K562 (cell line): ENCODE data around the gene CCDC88A. TPM values are rescaled to one million over a fixed set of nuclear protein-coding genes. Genes with fewer than 3 reads are reported as not detected.
A peak's percentile ranks its signal among the peaks of the same experiment; 100 is the strongest.

Experiments
- ARHGAP35 ChIP-seq: fragments of 450-650 bp; IDR thresholded peaks from 2 replicates; pipeline ENCODE4 v1.6.1; 2018; ENCODE audit not compliant: partially characterized antibody
- ATF4 ChIP-seq: fragments of 450-650 bp; formaldehyde crosslinking; IDR thresholded peaks from 2 replicates; pipeline ENCODE4 v1.4.0; 2022; ENCODE audit warnings: mild to moderate bottlenecking, moderate library complexity
- BACH1 ChIP-seq: fragments of 200-800 bp; sonication (Bioruptor generic); IDR thresholded peaks from 2 replicates; pipeline ENCODE4 v1.6.1; 2016; ENCODE audit warnings: missing genetic modification characterization, missing compliant biosample characterization
- CREB3L1 ChIP-seq: fragments of 450-650 bp; IDR thresholded peaks from 2 replicates; pipeline ENCODE4 v1.6.1; 2014; ENCODE audit warnings: low read depth, mild to moderate bottlenecking, moderate library complexity, borderline replicate concordance
- DEAF1 ChIP-seq: fragments of 450-650 bp; formaldehyde crosslinking; IDR thresholded peaks from 2 replicates; pipeline ENCODE4 v1.4.0; 2020; ENCODE audit warnings: mild to moderate bottlenecking, moderate library complexity
- HBP1 ChIP-seq: fragments of 450-650 bp; formaldehyde crosslinking; IDR thresholded peaks from 2 replicates; pipeline ENCODE4 v1.4.0; 2022; ENCODE audit warnings: missing genetic modification characterization
- HNRNPUL1 ChIP-seq: fragments of 200-400 bp; formaldehyde crosslinking; IDR thresholded peaks from 2 replicates; pipeline ENCODE4 v1.6.1; 2017; ENCODE audit warnings: low read length
- KAT7 ChIP-seq: sonication (generic); formaldehyde crosslinking; IDR thresholded peaks from 2 replicates; pipeline ENCODE4 v1.8.0; 2022; ENCODE audit warnings: missing genetic modification reagents, mild to moderate bottlenecking, borderline replicate concordance
- MEIS2 ChIP-seq: fragments of 450-650 bp; IDR thresholded peaks from 2 replicates; pipeline ENCODE4 v1.6.1; 2014; ENCODE audit warnings: mild to moderate bottlenecking; ENCODE audit not compliant: partially characterized antibody
- NUFIP1 ChIP-seq: fragments of 450-650 bp; IDR thresholded peaks from 2 replicates; pipeline ENCODE4 v1.6.1; 2018; ENCODE audit not compliant: partially characterized antibody
- PHB2 ChIP-seq: fragments of 450-650 bp; IDR thresholded peaks from 2 replicates; pipeline ENCODE4 v1.6.1; 2017; ENCODE audit warnings: low read depth
- POLR2AphosphoS5 ChIP-seq: IDR thresholded peaks from 2 replicates; pipeline ENCODE4 v1.6.1; 2011; ENCODE audit warnings: mild to moderate bottlenecking, low read depth, low read length, moderate library complexity; ENCODE audit not compliant: control insufficient read depth, insufficient read depth
- XRCC5 ChIP-seq: fragments of 200-400 bp; formaldehyde crosslinking; IDR thresholded peaks from 2 replicates; pipeline ENCODE4 v1.6.1; 2017; ENCODE audit warnings: low read depth, mild to moderate bottlenecking, low read length
- ZNF165 ChIP-seq: fragments of 250-450 bp; sonication (Bioruptor Pico); IDR thresholded peaks from 2 replicates; pipeline ENCODE4 v1.4.0; 2020; ENCODE audit warnings: borderline replicate concordance
- ZNF3 ChIP-seq: fragments of 250-450 bp; sonication (Bioruptor Pico); IDR thresholded peaks from 2 replicates; pipeline ENCODE4 v1.5.0; 2021; ENCODE audit warnings: mild to moderate bottlenecking, moderate library complexity
- ZNF668 ChIP-seq: fragments of 250-450 bp; sonication (Bioruptor Pico); IDR thresholded peaks from 2 replicates; pipeline ENCODE4 v1.8.0; 2022; ENCODE audit warnings: mild to moderate bottlenecking, inconsistent platforms
- ZNF707 ChIP-seq: fragments of 250-450 bp; sonication (Bioruptor Pico); conservative IDR thresholded peaks from 2 replicates; pipeline ENCODE4 v1.8.0; 2022; ENCODE audit warnings: inconsistent platforms, mild to moderate bottlenecking, moderate library complexity
- polyA plus RNA-seq, 8 experiments: library from polyadenylated mRNA; depleted of rRNA in 4 of 8; stranded (reverse) in 5 of 8; unstranded in 3 of 8; fragments of >200 nt; fragmentation: Nextera tagmentation in 2 of 8; fragmentation: Illumina TruSeq in 1 of 8; extraction: Ambion mirVana in 2 of 8; extraction: Trizol in 1 of 8; gene quantifications; 2 replicates each; pipeline versions ENCODE4 v1.2.1 to v1.2.3, GENCODE V29; 2011 to 2014; ENCODE audit warnings: inconsistent platforms in 1 of 8, missing spikeins in 1 of 8
- total RNA-seq, 7 experiments: library from RNA; depleted of rRNA in 6 of 7; stranded (reverse); fragments of >200 nt in 6 of 7; fragmentation: Illumina TruSeq in 2 of 7; extraction: Trizol in 2 of 7; gene quantifications; 2 replicates each; pipeline versions ENCODE4 v1.2.1 to v1.2.3, GENCODE V29; 2011 to 2021; ENCODE audit warnings: low replicate concordance in 1 of 7
- TF ChIP-seq, protein P1 (sequence below): fragments of 250-450 bp; sonication (Bioruptor Pico); IDR thresholded peaks from 2 replicates; pipeline ENCODE4 v1.4.0; 2020; ENCODE audit warnings: mild to moderate bottlenecking
- TF ChIP-seq, protein P2 (sequence below): fragments of 250-450 bp; sonication (Bioruptor Pico); IDR thresholded peaks from 2 replicates; pipeline ENCODE4 v1.8.0; 2021; ENCODE audit warnings: borderline replicate concordance, mild to moderate bottlenecking, moderate library complexity; ENCODE audit not compliant: poor library complexity, severe bottlenecking

Gene CCDC88A
- total and polyA plus RNA-seq, 9 of the 15 experiments (the other 6 are each of a cell fraction or from before 2014, with no cell fraction given): 29.3 to 102 (median 55.6) TPM

DNA sequence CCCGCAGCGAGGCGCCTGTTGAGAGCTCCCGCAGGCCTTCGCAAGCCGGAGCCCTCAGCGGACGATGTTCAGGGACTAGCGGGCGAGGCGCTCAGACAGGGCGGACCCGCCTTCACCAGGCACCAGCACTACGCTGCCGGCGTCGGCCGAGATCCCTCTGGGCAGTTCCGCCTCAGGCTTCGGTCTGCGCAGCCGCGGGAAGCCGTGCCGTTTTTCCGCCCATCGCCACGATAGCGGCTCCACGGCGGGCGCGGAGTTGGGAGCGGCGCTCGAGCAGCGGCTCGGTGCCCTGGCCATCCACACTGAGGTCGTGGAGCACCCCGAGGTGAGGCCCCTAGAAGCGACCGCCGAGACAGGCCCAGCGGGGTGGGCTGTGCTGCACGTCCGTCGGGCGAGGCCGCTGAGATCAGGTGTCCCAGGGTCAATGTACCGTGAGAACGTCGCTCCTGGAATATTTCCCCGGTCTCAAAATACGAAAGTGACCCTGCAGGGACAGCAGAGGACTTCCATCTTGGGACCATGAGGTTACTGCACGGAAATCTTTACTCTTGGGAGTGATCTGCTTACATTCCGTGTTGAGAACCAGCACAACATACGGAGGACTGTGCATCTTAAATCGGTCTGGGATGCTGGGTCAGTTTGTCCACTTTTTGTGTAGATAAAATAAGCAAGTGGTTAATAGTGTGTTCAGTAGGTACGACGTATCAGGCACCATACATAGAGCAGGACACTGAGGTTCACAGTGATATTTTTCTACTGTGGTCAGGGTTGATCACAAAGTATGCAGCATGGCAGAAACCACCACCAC, 137.3 kb downstream of the CCDC88A start (continued):
- TF ChIP-seq ATF4 (no peak), ARHGAP35 (no peak), DEAF1 (CRISPR knock-in tag) (no peak), XRCC5 (0 out of 2 replicates have a peak, but pooled peaks have one; percentile 46), KAT7 (CRISPR knock-in tag) (no peak; the same call in 1 of the 2 replicates), NUFIP1 (no peak), MEIS2 (peak; percentile 65), HBP1 (CRISPR knock-in tag) (no peak), CREB3L1 (peak; percentile 82), POLR2AphosphoS5 (peak; percentile 40; the same call in 1 of the 2 replicates), BACH1 (no peak), ZNF668 (CRISPR knock-in tag) (no peak), HNRNPUL1 (no peak), PHB2 (no peak), ZNF3 (no peak), ZNF707 (CRISPR knock-in tag) (no peak), ZNF165 (CRISPR knock-in tag) (0 out of 2 replicates have a peak, but pooled peaks have one; percentile 71)
- TF ChIP-seq, protein P1, sequence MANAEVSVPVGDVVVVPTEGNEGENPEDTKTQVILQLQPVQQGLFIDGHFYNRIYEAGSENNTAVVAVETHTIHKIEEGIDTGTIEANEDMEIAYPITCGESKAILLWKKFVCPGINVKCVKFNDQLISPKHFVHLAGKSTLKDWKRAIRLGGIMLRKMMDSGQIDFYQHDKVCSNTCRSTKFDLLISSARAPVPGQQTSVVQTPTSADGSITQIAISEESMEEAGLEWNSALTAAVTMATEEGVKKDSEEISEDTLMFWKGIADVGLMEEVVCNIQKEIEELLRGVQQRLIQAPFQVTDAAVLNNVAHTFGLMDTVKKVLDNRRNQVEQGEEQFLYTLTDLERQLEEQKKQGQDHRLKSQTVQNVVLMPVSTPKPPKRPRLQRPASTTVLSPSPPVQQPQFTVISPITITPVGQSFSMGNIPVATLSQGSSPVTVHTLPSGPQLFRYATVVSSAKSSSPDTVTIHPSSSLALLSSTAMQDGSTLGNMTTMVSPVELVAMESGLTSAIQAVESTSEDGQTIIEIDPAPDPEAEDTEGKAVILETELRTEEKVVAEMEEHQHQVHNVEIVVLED (CRISPR knock-in tag): 0 out of 2 replicates have a peak, but pooled peaks have one; percentile 53
- TF ChIP-seq, protein P2, sequence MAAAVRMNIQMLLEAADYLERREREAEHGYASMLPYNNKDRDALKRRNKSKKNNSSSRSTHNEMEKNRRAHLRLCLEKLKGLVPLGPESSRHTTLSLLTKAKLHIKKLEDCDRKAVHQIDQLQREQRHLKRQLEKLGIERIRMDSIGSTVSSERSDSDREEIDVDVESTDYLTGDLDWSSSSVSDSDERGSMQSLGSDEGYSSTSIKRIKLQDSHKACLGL (CRISPR knock-in tag): no peak
